ENCODE results near the gene C2orf66.

Gene C2orf66

GRCh38 chr2:196758474-196759377 lies 50.4 kb downstream of the C2orf66 start:
- no peak overlapping the region for H3K9ac ChIP-seq (ENCODE audit: low read length)
- H3K9me3 ChIP-seq (ENCODE audit: control insufficient read depth, low read length): no peaks in the 10 kb centered on the region
- H3K4me1 ChIP-seq (ENCODE audit: control insufficient read depth, insufficient read depth, low read length): no peaks in the 10 kb centered on the region
- no peaks in the 10 kb centered on the region for H3K36me3 ChIP-seq (ENCODE audit: control insufficient read depth, insufficient read depth, low read length)
- H3K4me3 ChIP-seq (ENCODE audit: low read length): no peak overlapping the region
- H3K27me3 ChIP-seq (ENCODE audit: control insufficient read depth, insufficient read depth, low read length): no peaks in the 10 kb centered on the region

Measured in mucosa of stomach (tissue), 1 donor.